ENCODE measurements around the gene TRIM56.

The TRIM56 gene

GRCh38 chr7:101140746-101141382 is 55.6 kb downstream of the TRIM56 start:
- H3K27ac ChIP-seq (ENCODE audit: low read depth, low read length): no peak overlapping the region
- no peaks in the 10 kb centered on the region for H3F3A ChIP-seq (ENCODE audit: insufficient read depth)
- H3K79me2 ChIP-seq (ENCODE audit: insufficient read depth, low read length): no peaks in the 10 kb centered on the region
- H3K27me3 ChIP-seq (ENCODE audit: low read length): no peaks in the 10 kb centered on the region
- H4K20me1 ChIP-seq (ENCODE audit: low read depth, low read length): no peaks in the 10 kb centered on the region
- no peak for TF ChIP-seq CTCF (IDR thresholded peaks at IDR 0.05; ENCODE audit: insufficient read depth, low read length, poor library complexity, severe bottlenecking)
- no peak for TF ChIP-seq EZH2phosphoT487 (conservative IDR thresholded peaks at IDR 0.05; ENCODE audit: low read length)
- no peak overlapping the region for H3K4me2 ChIP-seq (ENCODE audit: low read depth, low read length, poor library complexity, severe bottlenecking)
- no peak overlapping the region for H2AFZ ChIP-seq (ENCODE audit: low read depth, low read length, severe bottlenecking)
- no peak overlapping the region for H3K4me3 ChIP-seq (ENCODE audit: insufficient read depth, low read length, poor library complexity, severe bottlenecking)
- no peaks in the 10 kb centered on the region for H3K9me2 ChIP-seq (replicated peaks; ENCODE audit: insufficient read depth, low read length)
- no peaks in the 10 kb centered on the region for H3K36me3 ChIP-seq (ENCODE audit: low read length)
- no peaks in the 10 kb centered on the region for H3K9me3 ChIP-seq (ENCODE audit: insufficient read depth, low read length)
- no peak overlapping the region for H3K9ac ChIP-seq (ENCODE audit: low read length)

Measured in SU-DHL-6 (cell line).